IMR-90 (cell line): ENCODE data around the gene AQP5. TPM values are rescaled to one million over a fixed set of nuclear protein-coding genes. Genes with fewer than 3 reads are reported as not detected.

Source experiments
- ATAC-seq: fragments of 200-7000 bp; cut with Tn5 transposase; 2 replicates; pipeline ENCODE4 v1.9.1; 2020; ENCODE audit warnings: low read depth, mild to moderate bottlenecking, moderate library complexity
- BruUV-seq: library from RNA; stranded (reverse); fragments of 400-500 nt; replicated peaks from 2 replicates; lab custom pipeline; 2021; lab: Mats Ljungman, UMichigan
- CTCF ChIA-PET: fragments of 300-600 bp; formaldehyde crosslinking; extraction: SDS; loops from one replicate; lab custom pipeline; 2021; ENCODE audit warnings: antibody characterized with exemption; lab: Yijun Ruan, JAX
- POLR2A ChIA-PET: fragments of 300-600 bp; sonication (Branson Sonifier 250); formaldehyde crosslinking; loops from one replicate; lab custom pipeline; 2022; ENCODE audit warnings: antibody characterized with exemption; ENCODE audit not compliant: unreplicated experiment; lab: Charles Lee
- DNase-seq: peaks from one replicate; pipeline ENCODE4 v3.0.0; 2013
- H2AFZ ChIP-seq: replicated peaks from 2 replicates; pipeline ENCODE3; 2013; ENCODE audit warnings: low read length, mild to moderate bottlenecking; ENCODE audit not compliant: poor library complexity
- H2AK5ac ChIP-seq: 2 replicates; pipeline ENCODE4 v1.6.1; 2013; ENCODE audit warnings: low read depth, low read length, inconsistent platforms
- H2AK9ac ChIP-seq: replicated peaks from 2 replicates; pipeline ENCODE3; 2013; ENCODE audit warnings: mild to moderate bottlenecking, low read depth, low read length, moderate library complexity; ENCODE audit not compliant: poor library complexity
- H2BK120ac ChIP-seq: 2 replicates; pipeline ENCODE4 v1.6.1; 2013; ENCODE audit warnings: low read depth, low read length, inconsistent platforms
- H2BK15ac ChIP-seq: 3 replicates; pipeline ENCODE4 v1.6.1; 2013; ENCODE audit warnings: low read depth, low read length, inconsistent platforms
- H2BK20ac ChIP-seq: 2 replicates; pipeline ENCODE4 v1.6.1; 2013; ENCODE audit warnings: low read depth, mild to moderate bottlenecking, inconsistent platforms, low read length, moderate library complexity
- H2BK5ac ChIP-seq: 2 replicates; pipeline ENCODE4 v1.6.1; 2013; ENCODE audit warnings: mild to moderate bottlenecking, low read depth, low read length, inconsistent platforms; ENCODE audit not compliant: poor library complexity, severe bottlenecking
- H3K14ac ChIP-seq: replicated peaks from 2 replicates; pipeline ENCODE4 v1.6.1; 2013; ENCODE audit warnings: low read depth, low read length, inconsistent platforms
- H3K18ac ChIP-seq: 2 replicates; pipeline ENCODE4 v1.6.1; 2013; ENCODE audit warnings: low read depth, low read length, control low read depth
- H3K23ac ChIP-seq: 2 replicates; pipeline ENCODE4 v1.6.1; 2013; ENCODE audit warnings: low read depth, low read length, inconsistent platforms
- H3K27ac ChIP-seq: 2 replicates; pipeline ENCODE4 v1.5.1; 2013; ENCODE audit warnings: mild to moderate bottlenecking, control low read depth, low read length; ENCODE audit not compliant: insufficient read depth
- H3K27me3 ChIP-seq: 2 replicates; pipeline ENCODE4 v1.6.1; 2013; ENCODE audit warnings: low read length; ENCODE audit not compliant: control insufficient read depth, insufficient read depth
- H3K36me3 ChIP-seq: 2 replicates; pipeline ENCODE4 v1.6.1; 2013; ENCODE audit warnings: low read length, mixed read lengths; ENCODE audit not compliant: control insufficient read depth, insufficient read depth
- H3K4ac ChIP-seq: 2 replicates; pipeline ENCODE4 v1.6.1; 2013; ENCODE audit warnings: low read depth, low read length, inconsistent platforms
- H3K4me1 ChIP-seq: 2 replicates; pipeline ENCODE4 v1.6.1; 2013; ENCODE audit warnings: low read length, mixed read lengths; ENCODE audit not compliant: control insufficient read depth, insufficient read depth
- H3K4me2 ChIP-seq: 2 replicates; pipeline ENCODE4 v1.6.1; 2013; ENCODE audit warnings: low read depth, mild to moderate bottlenecking, control low read depth, low read length, moderate library complexity
- H3K4me3 ChIP-seq: 2 replicates; pipeline ENCODE4 v1.5.1; 2013; ENCODE audit warnings: low read depth, mild to moderate bottlenecking, control low read depth, low read length, moderate library complexity; ENCODE audit not compliant: insufficient read depth
- H3K56ac ChIP-seq: 2 replicates; pipeline ENCODE4 v1.6.1; 2013; ENCODE audit warnings: low read length, inconsistent platforms; ENCODE audit not compliant: insufficient read depth; ENCODE audit errors: extremely low read depth
- H3K79me1 ChIP-seq, 2 experiments: 2 replicates each; pipeline ENCODE4 v1.6.1; 2013; ENCODE audit warnings: low read length in 2 of 2, inconsistent platforms in 1 of 2, low read depth in 1 of 2
- H3K9ac ChIP-seq: 2 replicates; pipeline ENCODE4 v1.6.1; 2013; ENCODE audit warnings: low read depth, low read length, control low read depth
- H3K9me1 ChIP-seq: 2 replicates; pipeline ENCODE4 v1.6.1; 2013; ENCODE audit warnings: low read length, inconsistent platforms; ENCODE audit not compliant: insufficient read depth
- H3K9me3 ChIP-seq: 2 replicates; pipeline ENCODE4 v1.6.1; 2013; ENCODE audit warnings: low read length; ENCODE audit not compliant: control insufficient read depth, insufficient read depth
- H4K20me1 ChIP-seq: 2 replicates; pipeline ENCODE4 v1.6.1; 2013; ENCODE audit warnings: low read length, inconsistent platforms; ENCODE audit not compliant: insufficient read depth
- H4K5ac ChIP-seq: 2 replicates; pipeline ENCODE4 v1.6.1; 2013; ENCODE audit warnings: mild to moderate bottlenecking, low read depth, low read length, control low read depth
- H4K8ac ChIP-seq, 2 experiments: 2 replicates each; pipeline ENCODE4 v1.6.1; 2013; ENCODE audit warnings: low read depth in 2 of 2, low read length in 2 of 2, control low read depth in 1 of 2, inconsistent platforms in 1 of 2
- H4K91ac ChIP-seq: 2 replicates; pipeline ENCODE4 v1.6.1; 2013; ENCODE audit warnings: low read depth, low read length, inconsistent platforms; ENCODE audit not compliant: insufficient read depth
- CEBPB ChIP-seq: IDR thresholded peaks from 2 replicates; pipeline ENCODE4 v1.6.1; 2012; ENCODE audit warnings: low read depth, low read length, improper control_type of control experiment
- POLR2A ChIP-seq: IDR thresholded peaks from 2 replicates; pipeline ENCODE4 v1.6.1; 2012; ENCODE audit warnings: mild to moderate bottlenecking, low read depth, low read length
- RCOR1 ChIP-seq: IDR thresholded peaks from 2 replicates; pipeline ENCODE4 v1.6.1; 2012; ENCODE audit warnings: mild to moderate bottlenecking, low read length, improper control_type of control experiment; ENCODE audit not compliant: insufficient replicate concordance
- SMC3 ChIP-seq: fragments of 150-350 bp; IDR thresholded peaks from 2 replicates; pipeline ENCODE4 v1.6.1; 2016; ENCODE audit warnings: low read depth, mild to moderate bottlenecking, antibody characterized with exemption, low read length, moderate library complexity
- WGBS, 2 experiments: methylation state at CpG; one replicate each; pipeline versions ENCODE4 v1.1.5 to v1.1.7; 2013; ENCODE audit warnings: missing lambda C conversion rate in 2 of 2; ENCODE audit not compliant: insufficient read length in 1 of 2; ENCODE audit errors: extremely low coverage in 2 of 2; 5-methylcytosine and 5-hydroxymethylcytosine counted together
- dilution Hi-C: fragments of 300-500 bp; cut with HindIII; formaldehyde crosslinking; loops from one replicate; pipeline ENCODE4 v1.14.3; 2018; ENCODE audit warnings: low sequenced_read_pairs; ENCODE audit not compliant: unreplicated experiment
- in situ Hi-C: fragments of 300-500 bp; cut with MboI; formaldehyde crosslinking; loops from 3 replicates; pipeline ENCODE4 v1.14.3; 2019; ENCODE audit warnings: low sequenced_read_pairs, inconsistent platforms, mixed read lengths
- intact Hi-C: fragments of 100-400 bp; cut with micrococcal nuclease; formaldehyde crosslinking; loops from 2 replicates; pipeline ENCODE4 v1.10.0; 2022
- polyA plus RNA-seq, 3 experiments: library from polyadenylated mRNA; depleted of rRNA; stranded (reverse); fragments of >200 nt; gene quantifications; 2 replicates each; pipeline ENCODE4 v1.2.3, GENCODE V29; 2012; ENCODE audit warnings: low replicate concordance in 1 of 3
- total RNA-seq: library from RNA; depleted of rRNA; stranded (reverse); fragments of >200 nt; gene quantifications from 2 replicates; pipeline ENCODE4 v1.2.3, GENCODE V29; 2012

Gene AQP5
- total and polyA plus RNA-seq, 2 of the 4 experiments (the other 2 are of a cell fraction): not detected

- no TSS peak for BruUV-seq
- no peak overlapping the region for H2BK120ac ChIP-seq
- no peaks in the 10 kb centered on the region for H3K4me1 ChIP-seq
- no peak overlapping the region for H2AFZ ChIP-seq
- no peaks in the 10 kb centered on the region; the same call in 1 of the 2 replicates for H3K9me3 ChIP-seq
- no peak overlapping the region for H4K8ac ChIP-seq
- TF ChIP-seq SMC3: no peak
- no peak for TF ChIP-seq POLR2A
- no peak for TF ChIP-seq RCOR1
- no peak for TF ChIP-seq CEBPB
- in situ Hi-C loops: loop anchor here (5.0 kb wide), 1 partner anchor 85 kb away; no protein-coding TSS in a partner anchor
- H4K5ac ChIP-seq: no peak overlapping the region
- no peak overlapping the region for H3K27ac ChIP-seq
- CTCF ChIA-PET: no interaction called here
- H3K18ac ChIP-seq: no peak overlapping the region
- peaks cover 73% of the 10 kb centered on the region for H3K27me3 ChIP-seq
- no peak overlapping the region for H3K4ac ChIP-seq
- intact Hi-C loops: no loop called here
- no peak overlapping the region for H3K14ac ChIP-seq
- dilution Hi-C loops: no loop called here
- no peak overlapping the region for H2BK5ac ChIP-seq
- H3K79me1 ChIP-seq: no peaks in the 10 kb centered on the region
- ATAC-seq (no peak), DNase-seq (no peak)
- no peak overlapping the region for H2AK5ac ChIP-seq
- H4K91ac ChIP-seq: no peak overlapping the region
- no peak overlapping the region for H2BK15ac ChIP-seq
- no peaks in the 10 kb centered on the region for H3K36me3 ChIP-seq
- no peaks in the 10 kb centered on the region for H4K20me1 ChIP-seq
- POLR2A ChIA-PET: no interaction called here
- no peak overlapping the region for H2BK20ac ChIP-seq
- no peak overlapping the region for H3K56ac ChIP-seq
- no peaks in the 10 kb centered on the region for H3K9me1 ChIP-seq
- no peak overlapping the region for H3K9ac ChIP-seq
- H3K4me2 ChIP-seq: no peak overlapping the region
- no peak overlapping the region for H3K4me3 ChIP-seq
- no peak overlapping the region for H2AK9ac ChIP-seq
- WGBS, 2 experiments: no CpG with 5 or more reads among the region's 1 CpG
- no peak overlapping the region for H3K23ac ChIP-seq
Measured at GRCh38 chr12:49952391-49953055, 9.1 kb upstream of the AQP5 start.
